HG03558 (cell line): ENCODE measurements around the gene CBX2.

Experiments used
- ATAC-seq: cut with Tn5 transposase; IDR thresholded peaks from one replicate; pipeline ENCODE4 v1.9.1; 2021; ENCODE audit warnings: moderate number of reproducible peaks; ENCODE audit not compliant: unreplicated experiment; ENCODE audit errors: extremely low read depth

CBX2 gene

GRCh38 chr17:79797492-79798298, 19.7 kb downstream of the CBX2 start:
- ATAC-seq, result no peak

- ATAC-seq, result no peak
Observed at GRCh38 chr17:79798299-79799173, 20.6 kb downstream of the CBX2 start.

- no peak for ATAC-seq
Observed at GRCh38 chr17:79799174-79799537, 21.2 kb downstream of the CBX2 start.

GRCh38 chr17:79799538-79800324, 21.8 kb downstream of the CBX2 start:
- ATAC-seq, result no peak

GRCh38 chr17:79800325-79801155, 22.6 kb downstream of the CBX2 start:
- ATAC-seq, result no peak

- ATAC-seq, result no peak
Observed at GRCh38 chr17:79801156-79802038, 23.4 kb downstream of the CBX2 start.

- no peak for ATAC-seq
Observed at GRCh38 chr17:79802039-79802735, 24.2 kb downstream of the CBX2 start.

- ATAC-seq, result no peak
Observed at GRCh38 chr17:79802736-79803420, 24.9 kb downstream of the CBX2 start.

GRCh38 chr17:79803421-79803996, 25.6 kb downstream of the CBX2 start:
- no peak for ATAC-seq

GRCh38 chr17:79803997-79804855, 26.3 kb downstream of the CBX2 start:
- no peak for ATAC-seq

- no peak for ATAC-seq
Observed at GRCh38 chr17:79804856-79805696, 27.1 kb downstream of the CBX2 start.

GRCh38 chr17:79806446-79806760, 28.5 kb downstream of the CBX2 start:
- ATAC-seq, result no peak

GRCh38 chr17:79806863-79807720, 29.1 kb downstream of the CBX2 start:
- ATAC-seq, result no peak

GRCh38 chr17:79808763-79809529, 31.0 kb downstream of the CBX2 start:
- ATAC-seq, result no peak
